HG03432 (cell line): ENCODE data around the gene POU4F2.

Experiments
- ATAC-seq: cut with Tn5 transposase; IDR thresholded peaks from one replicate; pipeline ENCODE4 v1.9.1; 2021; ENCODE audit warnings: mild to moderate bottlenecking, moderate library complexity; ENCODE audit not compliant: unreplicated experiment

POU4F2 gene, protein sequence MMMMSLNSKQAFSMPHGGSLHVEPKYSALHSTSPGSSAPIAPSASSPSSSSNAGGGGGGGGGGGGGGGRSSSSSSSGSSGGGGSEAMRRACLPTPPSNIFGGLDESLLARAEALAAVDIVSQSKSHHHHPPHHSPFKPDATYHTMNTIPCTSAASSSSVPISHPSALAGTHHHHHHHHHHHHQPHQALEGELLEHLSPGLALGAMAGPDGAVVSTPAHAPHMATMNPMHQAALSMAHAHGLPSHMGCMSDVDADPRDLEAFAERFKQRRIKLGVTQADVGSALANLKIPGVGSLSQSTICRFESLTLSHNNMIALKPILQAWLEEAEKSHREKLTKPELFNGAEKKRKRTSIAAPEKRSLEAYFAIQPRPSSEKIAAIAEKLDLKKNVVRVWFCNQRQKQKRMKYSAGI

DNA sequence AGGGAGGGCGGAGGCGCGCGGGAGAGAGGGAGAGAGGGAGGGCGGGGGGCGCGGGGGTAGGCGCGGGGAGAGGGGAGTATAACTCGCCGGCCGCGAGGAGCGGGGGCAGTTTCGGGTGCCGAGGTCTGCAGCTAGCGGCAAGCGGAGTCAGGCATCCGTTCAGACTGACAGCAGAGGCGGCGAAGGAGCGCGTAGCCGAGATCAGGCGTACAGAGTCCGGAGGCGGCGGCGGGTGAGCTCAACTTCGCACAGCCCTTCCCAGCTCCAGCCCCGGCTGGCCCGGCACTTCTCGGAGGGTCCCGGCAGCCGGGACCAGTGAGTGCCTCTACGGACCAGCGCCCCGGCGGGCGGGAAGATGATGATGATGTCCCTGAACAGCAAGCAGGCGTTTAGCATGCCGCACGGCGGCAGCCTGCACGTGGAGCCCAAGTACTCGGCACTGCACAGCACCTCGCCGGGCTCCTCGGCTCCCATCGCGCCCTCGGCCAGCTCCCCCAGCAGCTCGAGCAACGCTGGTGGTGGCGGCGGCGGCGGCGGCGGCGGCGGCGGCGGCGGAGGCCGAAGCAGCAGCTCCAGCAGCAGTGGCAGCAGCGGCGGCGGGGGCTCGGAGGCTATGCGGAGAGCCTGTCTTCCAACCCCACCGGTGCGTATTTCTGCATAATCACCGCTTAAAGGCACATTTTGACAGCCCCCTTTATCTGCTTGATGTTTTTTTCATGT is at the start of gene POU4F2:
TSS of gene POU4F2 (plus strand) at position 108 of the 720 bp plus-strand sequence. CDS start at position 356, 248 bp downstream.
- no peak for ATAC-seq

DNA sequence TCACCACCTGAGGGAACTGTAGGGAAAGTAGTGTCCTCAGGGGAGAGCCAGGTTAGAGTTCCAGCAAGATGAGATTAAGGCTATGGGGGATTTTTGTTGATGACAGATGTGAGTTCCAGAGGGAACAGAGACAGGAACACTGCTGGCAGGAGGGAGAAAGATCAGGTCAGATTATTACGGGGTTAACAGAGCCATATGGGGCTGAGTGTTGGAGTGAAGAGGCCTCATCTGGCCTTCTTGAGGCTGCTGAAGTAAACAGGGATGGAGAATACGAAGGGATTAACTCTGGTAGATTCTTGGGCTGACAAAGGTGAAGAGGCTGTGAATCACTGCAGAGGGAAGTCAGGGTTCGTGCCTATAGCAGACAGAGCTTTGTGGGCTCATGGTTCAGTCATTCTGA is 47.9 kb upstream of the POU4F2 start:
- ATAC-seq: no peak

DNA sequence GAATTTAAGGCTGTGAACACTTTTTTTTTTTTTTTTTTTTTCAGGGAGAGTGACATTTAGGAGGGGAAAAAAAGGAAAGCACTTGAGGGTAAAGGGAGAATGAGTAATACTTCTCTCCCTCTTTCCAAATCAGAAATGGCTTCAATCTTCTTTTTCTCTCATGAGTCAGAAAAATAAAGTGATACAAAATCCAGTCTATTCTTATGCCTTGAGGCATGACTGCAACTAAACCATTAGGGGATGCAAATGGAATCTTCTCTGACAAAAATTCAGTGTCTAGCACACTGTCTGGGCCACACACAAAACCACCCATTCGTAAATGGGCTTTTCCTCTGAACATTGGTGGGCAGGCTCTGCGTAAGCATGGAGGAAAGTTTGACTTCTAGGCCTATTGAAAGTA is 46.7 kb upstream of the POU4F2 start:
- no peak for ATAC-seq

DNA sequence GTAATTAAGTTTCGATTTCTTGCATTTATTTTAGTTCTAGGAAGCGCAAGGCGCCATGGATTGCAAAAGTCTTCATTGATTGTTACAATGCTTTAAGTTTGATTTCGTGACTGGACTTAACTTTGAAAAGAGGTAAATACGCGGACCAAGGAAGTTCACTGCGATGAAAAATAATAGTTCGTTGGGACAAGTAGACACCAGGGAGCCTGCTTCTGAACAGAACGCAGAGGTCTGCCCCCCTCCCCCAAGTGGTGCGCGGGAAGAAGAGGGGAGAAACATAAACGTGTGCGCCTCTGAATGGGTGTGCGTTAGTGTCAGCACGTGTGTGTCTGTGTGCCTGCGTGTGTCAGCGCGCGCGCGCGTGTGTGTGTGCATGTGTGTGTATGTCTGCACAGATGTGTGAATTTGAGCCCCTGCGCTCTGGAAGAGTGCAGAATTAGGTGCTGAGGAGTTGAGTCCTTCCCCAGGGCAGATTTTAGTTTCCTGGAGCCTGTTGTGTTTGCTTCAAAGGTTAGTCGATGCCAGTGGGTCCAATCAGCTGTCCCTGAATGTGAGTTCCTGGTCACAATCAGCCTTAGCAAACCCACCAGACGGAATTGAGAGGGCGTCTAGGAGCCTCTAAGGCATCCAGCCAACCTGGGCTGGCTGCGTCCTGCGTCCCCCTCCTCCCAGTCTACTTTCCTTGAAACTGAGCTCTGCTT is 5.8 kb upstream of the POU4F2 start:
- no peak for ATAC-seq

DNA sequence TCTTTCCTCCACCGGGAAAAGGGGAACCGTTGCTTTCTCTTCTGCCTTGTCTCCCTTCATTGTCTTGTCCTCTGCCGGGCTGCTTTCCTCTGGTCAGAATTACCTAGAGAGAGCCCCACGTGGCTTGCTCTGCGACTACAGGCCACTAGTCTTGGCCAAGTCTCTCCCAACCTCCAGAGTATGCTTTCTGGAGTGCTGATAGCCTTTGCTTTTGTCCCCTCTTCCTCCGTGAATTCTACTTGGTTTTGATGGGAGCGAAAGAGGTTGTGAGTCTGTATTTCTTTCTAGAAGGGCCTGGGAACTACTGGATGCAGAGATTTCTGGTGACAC is 5.3 kb upstream of the POU4F2 start:
- ATAC-seq: no peak

DNA sequence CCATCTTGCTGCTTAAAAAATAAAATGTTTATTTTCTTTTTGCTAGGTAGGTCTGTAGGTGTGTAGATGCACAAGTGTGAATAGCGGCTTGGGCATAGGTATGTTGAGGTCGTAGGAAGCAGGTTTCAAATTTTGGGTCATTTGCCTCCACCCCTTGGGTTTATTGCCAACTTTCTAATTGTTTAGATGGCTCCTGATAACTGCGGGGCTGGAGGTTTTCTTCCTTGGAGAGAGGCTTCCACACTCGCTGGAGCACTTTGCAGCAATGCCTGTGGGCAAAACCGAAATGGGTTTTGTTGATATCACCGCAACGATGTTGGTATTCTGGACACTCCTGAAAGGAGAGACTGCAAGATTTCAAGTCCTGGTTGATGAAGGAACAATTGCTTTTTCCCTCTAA is 3.9 kb upstream of the POU4F2 start:
- ATAC-seq: no peak

DNA sequence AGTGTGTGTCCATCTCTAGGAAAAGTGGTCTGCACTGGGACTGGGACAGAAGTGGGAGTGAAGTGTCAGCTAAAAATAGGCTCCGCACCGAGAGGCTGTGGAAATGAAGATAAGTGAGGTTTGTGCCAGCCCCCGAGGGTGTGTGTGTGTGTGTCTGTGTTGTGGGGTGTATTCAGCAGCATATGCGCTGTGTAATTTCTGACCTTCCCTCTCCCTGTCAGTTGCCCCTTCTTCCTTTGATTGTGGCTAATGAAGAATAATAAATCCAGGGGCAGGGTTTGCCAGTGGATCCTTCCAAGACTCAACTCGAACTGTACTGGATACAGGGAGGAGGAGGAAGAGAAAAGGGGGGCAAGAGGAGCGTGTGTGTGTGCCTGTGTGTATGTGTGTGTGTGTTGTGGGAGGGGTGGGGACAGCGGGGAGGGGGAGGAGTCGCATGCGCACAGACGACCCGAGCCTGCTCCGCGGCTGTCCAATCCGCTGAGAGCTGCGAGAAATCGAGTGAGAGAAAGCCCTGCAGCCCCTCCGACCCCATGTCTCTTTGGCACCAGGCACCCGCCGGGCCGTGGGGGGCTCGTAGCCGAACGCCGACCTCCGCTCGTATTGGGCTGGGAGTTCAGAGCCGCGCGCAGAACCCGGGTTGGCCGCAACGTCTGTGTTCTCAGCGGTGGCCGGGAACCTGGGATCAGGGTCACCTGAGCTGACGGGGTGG is 916 bp upstream of the POU4F2 start:
- ATAC-seq: no peak

DNA sequence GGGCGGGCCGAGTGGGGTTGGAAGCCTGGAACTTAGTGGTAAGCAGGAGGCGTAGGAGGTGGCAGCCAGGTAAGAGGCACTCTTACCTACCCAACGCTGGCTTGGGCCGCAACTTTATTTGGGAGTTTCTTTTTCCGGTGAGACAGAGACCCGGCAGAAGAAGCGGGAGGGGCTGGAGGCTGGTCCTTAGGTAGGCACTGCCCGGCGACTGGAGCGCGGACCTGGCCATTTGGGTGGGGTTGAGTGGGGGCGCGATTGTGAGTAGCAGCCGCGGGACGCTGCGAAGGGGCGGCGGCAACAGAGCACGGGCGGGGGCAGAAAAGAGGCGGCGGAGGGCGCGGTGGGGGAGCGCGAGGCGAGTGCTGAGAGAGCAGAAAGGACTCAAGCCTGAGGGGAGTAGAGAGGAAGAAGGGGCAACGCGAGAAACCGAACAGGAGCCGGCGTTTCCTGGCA is 334 bp upstream of the POU4F2 start:
- no peak for ATAC-seq

DNA sequence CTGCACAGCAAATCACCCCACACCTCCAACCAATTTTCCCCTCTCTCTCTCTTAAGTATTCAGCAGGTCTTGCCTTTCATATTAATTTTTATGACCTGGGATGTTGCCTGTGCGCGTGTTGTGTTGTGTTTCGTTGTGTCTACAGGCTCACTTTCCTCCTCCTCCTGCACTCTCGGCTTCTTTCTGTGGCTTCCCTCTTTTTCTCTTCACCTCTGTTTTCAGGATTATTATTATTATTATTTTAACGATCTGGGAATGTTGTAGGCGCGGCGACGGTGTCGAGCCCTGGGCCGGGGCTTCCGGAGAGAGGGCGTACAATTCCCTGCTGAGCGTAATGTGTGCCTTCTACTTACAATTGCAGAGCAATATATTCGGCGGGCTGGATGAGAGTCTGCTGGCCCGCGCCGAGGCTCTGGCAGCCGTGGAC is 826 bp downstream of the POU4F2 start:
- ATAC-seq: no peak

DNA sequence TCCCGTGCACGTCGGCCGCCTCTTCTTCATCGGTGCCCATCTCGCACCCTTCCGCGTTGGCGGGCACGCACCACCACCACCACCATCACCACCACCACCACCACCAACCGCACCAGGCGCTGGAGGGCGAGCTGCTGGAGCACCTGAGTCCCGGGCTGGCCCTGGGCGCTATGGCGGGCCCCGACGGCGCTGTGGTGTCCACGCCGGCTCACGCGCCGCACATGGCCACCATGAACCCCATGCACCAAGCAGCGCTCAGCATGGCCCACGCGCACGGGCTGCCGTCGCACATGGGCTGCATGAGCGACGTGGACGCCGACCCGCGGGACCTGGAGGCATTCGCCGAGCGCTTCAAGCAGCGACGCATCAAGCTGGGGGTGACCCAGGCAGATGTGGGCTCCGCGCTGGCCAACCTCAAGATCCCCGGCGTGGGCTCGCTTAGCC is 1.4 kb downstream of the POU4F2 start:
- ATAC-seq: no peak

DNA sequence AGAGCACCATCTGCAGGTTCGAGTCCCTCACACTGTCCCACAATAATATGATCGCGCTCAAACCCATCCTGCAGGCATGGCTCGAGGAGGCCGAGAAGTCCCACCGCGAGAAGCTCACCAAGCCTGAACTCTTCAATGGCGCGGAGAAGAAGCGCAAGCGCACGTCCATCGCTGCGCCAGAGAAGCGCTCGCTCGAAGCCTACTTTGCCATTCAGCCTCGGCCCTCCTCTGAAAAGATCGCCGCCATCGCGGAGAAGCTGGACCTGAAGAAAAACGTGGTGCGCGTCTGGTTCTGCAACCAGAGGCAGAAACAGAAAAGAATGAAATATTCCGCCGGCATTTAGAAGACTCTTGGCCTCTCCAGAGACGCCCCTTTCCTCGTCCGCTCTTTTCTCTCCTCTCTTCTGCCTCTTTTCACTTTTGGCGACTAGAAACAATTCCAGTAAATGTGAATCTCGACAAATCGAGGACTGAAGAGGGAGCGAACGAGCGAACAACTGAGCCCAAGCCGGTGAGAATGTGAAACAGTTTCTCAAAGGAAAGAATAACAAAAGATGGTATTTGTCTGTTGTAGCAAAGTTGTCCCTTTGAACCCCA is 1.9 kb downstream of the POU4F2 start:
- no peak for ATAC-seq

DNA sequence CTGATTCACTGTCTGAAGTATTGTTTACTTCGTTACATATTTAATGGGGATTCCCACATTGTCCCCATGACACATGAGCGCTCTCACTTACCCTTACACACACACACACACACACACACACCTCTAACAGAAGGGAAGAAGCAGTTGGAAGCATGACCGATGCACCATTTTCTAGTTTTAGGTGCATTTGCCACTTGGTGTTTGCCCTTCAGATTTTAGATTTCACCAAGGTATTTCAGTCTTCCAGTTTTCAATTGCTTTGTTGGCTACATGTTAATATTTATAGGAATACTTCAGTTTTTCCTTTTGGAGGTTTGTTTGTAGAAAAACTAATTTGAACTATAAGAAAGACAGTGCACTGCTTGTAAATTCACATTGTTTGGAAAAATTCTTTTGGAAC is 3.1 kb downstream of the POU4F2 start:
- no peak for ATAC-seq

DNA sequence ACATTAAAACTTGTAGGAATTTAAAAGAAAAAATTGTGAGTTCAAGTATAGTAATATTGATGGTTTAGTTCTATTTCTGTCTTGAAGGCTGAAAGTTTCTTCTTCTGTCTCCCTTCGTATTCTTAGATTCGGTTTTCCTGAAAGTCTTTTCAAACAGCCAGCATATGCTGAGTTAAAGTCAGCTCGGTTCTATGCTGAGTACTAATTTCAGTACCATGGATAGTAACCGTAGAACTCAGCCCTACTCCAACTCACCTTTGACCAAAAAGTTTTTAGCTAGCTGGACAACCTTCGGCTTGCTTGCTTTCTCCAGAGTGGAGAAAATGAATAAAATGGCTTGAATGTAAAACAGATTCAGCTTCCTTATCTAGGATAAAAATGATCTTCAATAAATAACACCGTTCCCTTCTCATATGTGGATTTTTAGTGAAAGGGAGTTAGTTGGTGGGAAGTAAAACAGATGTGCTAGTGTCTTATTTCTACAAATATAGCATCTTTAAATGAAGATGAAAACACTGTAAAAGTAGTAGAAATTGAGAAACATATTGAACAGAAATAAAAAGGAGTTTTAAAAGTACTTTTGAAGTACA is 5.2 kb downstream of the POU4F2 start:
- ATAC-seq: peak; percentile 55

DNA sequence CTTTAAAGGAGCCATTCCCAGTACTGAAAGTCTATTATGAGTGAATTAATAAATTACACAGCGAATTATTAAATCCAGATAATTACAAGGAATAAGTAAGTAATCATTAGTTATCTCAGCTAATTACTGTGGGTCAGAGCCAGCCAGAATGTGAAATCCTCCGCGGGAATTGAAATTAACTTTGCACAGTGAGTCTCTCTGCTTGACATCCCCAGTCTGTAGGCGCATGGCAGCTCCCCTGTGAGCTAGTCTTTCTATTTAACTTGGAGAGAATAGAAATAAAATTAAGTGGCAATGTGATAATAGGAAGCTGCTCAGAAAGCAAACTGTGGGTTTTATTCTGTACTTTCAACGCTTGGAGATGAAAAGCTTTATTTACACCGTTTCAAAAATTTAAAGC is 7.2 kb downstream of the POU4F2 start:
- no peak for ATAC-seq

DNA sequence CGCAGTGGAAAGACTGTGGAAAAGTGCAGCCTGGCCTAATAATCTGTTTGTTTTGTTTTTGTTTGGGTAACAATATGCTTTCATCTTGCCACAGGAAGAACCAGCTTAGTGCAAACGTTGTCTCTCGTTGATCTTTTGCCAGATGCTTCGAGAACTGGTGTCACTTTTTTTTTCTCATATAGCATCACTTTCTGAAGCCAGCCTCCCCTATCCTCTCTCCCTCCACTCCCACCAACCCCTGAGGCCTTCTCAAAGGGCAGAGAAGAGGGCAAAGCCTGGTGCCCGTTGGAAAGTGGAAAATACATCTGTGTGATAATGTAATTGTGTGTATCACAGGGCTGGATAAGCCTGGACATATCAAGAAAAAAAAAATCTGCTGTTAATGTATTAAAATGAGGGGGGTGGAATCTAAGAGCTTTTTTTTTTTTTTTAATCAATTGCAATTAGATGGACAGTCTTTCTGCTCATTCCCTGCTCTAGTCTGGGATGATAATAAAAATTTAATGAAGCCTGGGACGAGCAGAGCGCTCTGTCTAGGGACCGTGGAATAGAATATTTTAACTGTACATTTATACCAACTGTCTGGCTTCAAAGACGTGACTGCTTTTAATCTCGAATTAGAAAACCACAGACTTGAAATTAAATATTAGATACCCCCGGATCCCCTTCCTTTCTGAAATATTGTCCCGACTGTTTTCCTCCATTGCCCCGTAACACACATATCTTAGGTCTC is 8.1 kb downstream of the POU4F2 start:
- no peak for ATAC-seq

DNA sequence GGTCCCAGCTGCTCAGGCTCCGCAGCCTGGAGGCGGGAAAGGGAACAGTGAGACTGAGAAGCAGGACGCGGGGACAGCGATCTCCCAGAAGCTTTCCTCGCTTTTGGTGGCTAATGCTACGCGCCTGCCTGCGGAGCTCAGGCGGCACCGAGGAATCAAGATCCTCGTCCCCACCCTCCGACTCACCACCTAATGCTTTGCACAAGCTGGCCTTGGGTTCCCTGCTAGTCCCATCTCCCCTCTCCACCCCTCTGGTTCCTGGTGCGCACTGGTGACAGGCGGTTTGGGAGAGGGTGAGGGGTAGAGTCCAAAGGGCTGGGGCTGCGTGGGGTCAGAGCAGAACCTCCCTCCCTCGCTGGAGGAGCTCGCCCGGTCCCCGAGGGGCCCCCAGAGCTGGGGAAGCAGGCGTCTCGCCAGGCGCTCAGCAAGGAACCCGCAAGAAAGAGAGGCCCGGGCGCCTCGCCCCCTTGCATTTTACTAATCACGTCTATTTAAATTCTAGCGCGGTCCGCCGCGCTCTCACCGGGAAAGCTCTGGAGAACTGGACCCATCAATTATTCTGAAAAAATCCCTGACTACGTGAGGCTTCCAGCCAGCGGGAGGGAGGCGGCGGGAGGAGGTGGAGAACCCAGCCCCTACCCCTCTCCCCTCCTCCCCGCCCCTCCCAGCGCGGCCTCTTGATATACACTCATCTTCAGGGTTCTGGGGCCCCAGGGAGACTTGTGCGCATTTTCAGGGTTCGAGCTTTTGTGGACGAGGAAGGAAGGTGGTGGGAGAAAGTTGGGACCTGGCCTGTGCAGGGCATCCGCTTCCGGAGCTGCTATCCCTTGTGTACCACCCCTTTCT is 9.1 kb downstream of the POU4F2 start:
- ATAC-seq: no peak

DNA sequence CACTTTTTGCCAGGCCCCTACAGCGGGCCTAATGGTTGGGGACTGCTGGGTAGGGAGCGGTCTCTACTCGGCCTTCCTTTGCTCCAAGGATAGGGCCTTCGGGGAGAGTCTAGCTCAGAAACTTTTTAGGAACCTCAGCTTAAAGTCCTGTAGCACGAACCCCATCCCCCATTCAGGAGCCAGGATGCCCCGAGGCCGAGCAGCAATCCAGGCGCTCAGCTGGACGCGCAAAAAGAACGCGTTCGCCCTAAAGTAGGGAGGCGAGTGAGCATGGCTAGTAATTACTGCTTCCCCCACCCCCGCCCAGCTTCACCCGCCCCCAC is 9.7 kb downstream of the POU4F2 start:
- no peak for ATAC-seq

DNA sequence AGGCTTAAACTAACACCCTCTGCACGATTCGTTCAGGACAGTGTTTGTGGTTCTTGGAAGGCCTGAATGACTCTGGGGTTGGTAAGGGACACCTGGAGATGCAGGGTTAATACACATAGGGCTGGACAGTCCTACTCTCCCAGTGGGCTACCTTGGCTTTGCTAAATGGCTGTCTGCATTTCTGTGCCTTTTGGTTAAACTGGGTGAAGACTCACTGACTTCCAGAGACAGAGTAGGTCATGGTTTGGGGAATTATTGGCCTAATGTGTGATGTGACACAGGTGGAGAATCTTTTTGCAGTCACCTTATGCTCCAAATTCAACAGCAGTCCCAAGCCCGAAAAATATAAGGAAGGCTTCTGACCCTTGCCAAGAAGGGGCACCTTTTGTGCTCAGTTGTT is 10.5 kb downstream of the POU4F2 start:
- ATAC-seq: no peak

DNA sequence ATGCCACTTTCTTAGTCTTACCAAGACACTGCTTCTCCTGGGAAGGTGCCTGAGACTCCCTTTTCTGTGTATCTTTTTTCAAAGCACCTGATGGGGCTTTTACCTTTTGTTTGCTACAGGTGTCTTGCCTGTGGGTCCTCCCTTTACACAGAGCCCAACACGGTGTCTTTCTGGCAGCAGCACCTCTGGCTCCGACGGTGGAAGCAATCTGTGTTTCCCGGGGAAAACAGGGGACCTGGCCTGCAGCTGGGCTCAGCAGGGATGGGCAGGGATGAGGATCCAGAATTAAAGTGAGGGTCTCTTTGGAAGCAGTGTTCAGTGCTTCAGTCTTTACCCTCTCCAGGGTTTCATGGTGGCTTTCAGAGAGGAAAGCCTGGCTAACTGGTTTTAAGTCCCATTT is 11.3 kb downstream of the POU4F2 start:
- no peak for ATAC-seq
